IMR-90 (cell line): ENCODE data around the gene COL25A1. TPM values are rescaled to one million over a fixed set of nuclear protein-coding genes. Genes with fewer than 3 reads are reported as not detected.

Experiments used
- ATAC-seq: fragments of 200-7000 bp; cut with Tn5 transposase; 2 replicates; pipeline ENCODE4 v1.9.1; 2020; ENCODE audit warnings: low read depth, mild to moderate bottlenecking, moderate library complexity
- BruUV-seq: library from RNA; stranded (reverse); fragments of 400-500 nt; replicated peaks from 2 replicates; lab custom pipeline; 2021; lab: Mats Ljungman, UMichigan
- CTCF ChIA-PET: fragments of 300-600 bp; formaldehyde crosslinking; extraction: SDS; loops from one replicate; lab custom pipeline; 2021; ENCODE audit warnings: antibody characterized with exemption; lab: Yijun Ruan, JAX
- POLR2A ChIA-PET: fragments of 300-600 bp; sonication (Branson Sonifier 250); formaldehyde crosslinking; loops from one replicate; lab custom pipeline; 2022; ENCODE audit warnings: antibody characterized with exemption; ENCODE audit not compliant: unreplicated experiment; lab: Charles Lee
- DNase-seq: peaks from one replicate; pipeline ENCODE4 v3.0.0; 2013
- H2AFZ ChIP-seq: replicated peaks from 2 replicates; pipeline ENCODE3; 2013; ENCODE audit warnings: low read length, mild to moderate bottlenecking; ENCODE audit not compliant: poor library complexity
- H2AK5ac ChIP-seq: 2 replicates; pipeline ENCODE4 v1.6.1; 2013; ENCODE audit warnings: low read depth, low read length, inconsistent platforms
- H2AK9ac ChIP-seq: replicated peaks from 2 replicates; pipeline ENCODE3; 2013; ENCODE audit warnings: mild to moderate bottlenecking, low read depth, low read length, moderate library complexity; ENCODE audit not compliant: poor library complexity
- H2BK120ac ChIP-seq: 2 replicates; pipeline ENCODE4 v1.6.1; 2013; ENCODE audit warnings: low read depth, low read length, inconsistent platforms
- H2BK15ac ChIP-seq: 3 replicates; pipeline ENCODE4 v1.6.1; 2013; ENCODE audit warnings: low read depth, low read length, inconsistent platforms
- H2BK20ac ChIP-seq: 2 replicates; pipeline ENCODE4 v1.6.1; 2013; ENCODE audit warnings: low read depth, mild to moderate bottlenecking, inconsistent platforms, low read length, moderate library complexity
- H2BK5ac ChIP-seq: 2 replicates; pipeline ENCODE4 v1.6.1; 2013; ENCODE audit warnings: mild to moderate bottlenecking, low read depth, low read length, inconsistent platforms; ENCODE audit not compliant: poor library complexity, severe bottlenecking
- H3K14ac ChIP-seq: replicated peaks from 2 replicates; pipeline ENCODE4 v1.6.1; 2013; ENCODE audit warnings: low read depth, low read length, inconsistent platforms
- H3K18ac ChIP-seq: 2 replicates; pipeline ENCODE4 v1.6.1; 2013; ENCODE audit warnings: low read depth, low read length, control low read depth
- H3K23ac ChIP-seq: 2 replicates; pipeline ENCODE4 v1.6.1; 2013; ENCODE audit warnings: low read depth, low read length, inconsistent platforms
- H3K27ac ChIP-seq: 2 replicates; pipeline ENCODE4 v1.5.1; 2013; ENCODE audit warnings: mild to moderate bottlenecking, control low read depth, low read length; ENCODE audit not compliant: insufficient read depth
- H3K27me3 ChIP-seq: 2 replicates; pipeline ENCODE4 v1.6.1; 2013; ENCODE audit warnings: low read length; ENCODE audit not compliant: control insufficient read depth, insufficient read depth
- H3K36me3 ChIP-seq: 2 replicates; pipeline ENCODE4 v1.6.1; 2013; ENCODE audit warnings: low read length, mixed read lengths; ENCODE audit not compliant: control insufficient read depth, insufficient read depth
- H3K4ac ChIP-seq: 2 replicates; pipeline ENCODE4 v1.6.1; 2013; ENCODE audit warnings: low read depth, low read length, inconsistent platforms
- H3K4me1 ChIP-seq: 2 replicates; pipeline ENCODE4 v1.6.1; 2013; ENCODE audit warnings: low read length, mixed read lengths; ENCODE audit not compliant: control insufficient read depth, insufficient read depth
- H3K4me2 ChIP-seq: 2 replicates; pipeline ENCODE4 v1.6.1; 2013; ENCODE audit warnings: low read depth, mild to moderate bottlenecking, control low read depth, low read length, moderate library complexity
- H3K4me3 ChIP-seq: 2 replicates; pipeline ENCODE4 v1.5.1; 2013; ENCODE audit warnings: low read depth, mild to moderate bottlenecking, control low read depth, low read length, moderate library complexity; ENCODE audit not compliant: insufficient read depth
- H3K56ac ChIP-seq: 2 replicates; pipeline ENCODE4 v1.6.1; 2013; ENCODE audit warnings: low read length, inconsistent platforms; ENCODE audit not compliant: insufficient read depth; ENCODE audit errors: extremely low read depth
- H3K79me1 ChIP-seq, 2 experiments: 2 replicates each; pipeline ENCODE4 v1.6.1; 2013; ENCODE audit warnings: low read length in 2 of 2, inconsistent platforms in 1 of 2, low read depth in 1 of 2
- H3K9ac ChIP-seq: 2 replicates; pipeline ENCODE4 v1.6.1; 2013; ENCODE audit warnings: low read depth, low read length, control low read depth
- H3K9me1 ChIP-seq: 2 replicates; pipeline ENCODE4 v1.6.1; 2013; ENCODE audit warnings: low read length, inconsistent platforms; ENCODE audit not compliant: insufficient read depth
- H3K9me3 ChIP-seq: 2 replicates; pipeline ENCODE4 v1.6.1; 2013; ENCODE audit warnings: low read length; ENCODE audit not compliant: control insufficient read depth, insufficient read depth
- H4K20me1 ChIP-seq: 2 replicates; pipeline ENCODE4 v1.6.1; 2013; ENCODE audit warnings: low read length, inconsistent platforms; ENCODE audit not compliant: insufficient read depth
- H4K5ac ChIP-seq: 2 replicates; pipeline ENCODE4 v1.6.1; 2013; ENCODE audit warnings: mild to moderate bottlenecking, low read depth, low read length, control low read depth
- H4K8ac ChIP-seq, 2 experiments: 2 replicates each; pipeline ENCODE4 v1.6.1; 2013; ENCODE audit warnings: low read depth in 2 of 2, low read length in 2 of 2, control low read depth in 1 of 2, inconsistent platforms in 1 of 2
- H4K91ac ChIP-seq: 2 replicates; pipeline ENCODE4 v1.6.1; 2013; ENCODE audit warnings: low read depth, low read length, inconsistent platforms; ENCODE audit not compliant: insufficient read depth
- BHLHE40 ChIP-seq: fragments of 150-350 bp; IDR thresholded peaks from 2 replicates; pipeline ENCODE4 v1.6.1; 2016; ENCODE audit warnings: mild to moderate bottlenecking, low read depth, low read length
- CEBPB ChIP-seq: IDR thresholded peaks from 2 replicates; pipeline ENCODE4 v1.6.1; 2012; ENCODE audit warnings: low read depth, low read length, improper control_type of control experiment
- FOS ChIP-seq: fragments of 150-350 bp; IDR thresholded peaks from 2 replicates; pipeline ENCODE4 v1.6.1; 2016; ENCODE audit warnings: low read depth, low read length
- NFE2L2 ChIP-seq: fragments of 150-350 bp; IDR thresholded peaks from 2 replicates; pipeline ENCODE4 v1.6.1; 2016; ENCODE audit warnings: low read depth, mild to moderate bottlenecking, low read length
- RCOR1 ChIP-seq: IDR thresholded peaks from 2 replicates; pipeline ENCODE4 v1.6.1; 2012; ENCODE audit warnings: mild to moderate bottlenecking, low read length, improper control_type of control experiment; ENCODE audit not compliant: insufficient replicate concordance
- RFX5 ChIP-seq: IDR thresholded peaks from 2 replicates; pipeline ENCODE4 v1.8.0; 2012; ENCODE audit warnings: low read depth, mild to moderate bottlenecking, low read length, moderate library complexity
- SMC3 ChIP-seq: fragments of 150-350 bp; IDR thresholded peaks from 2 replicates; pipeline ENCODE4 v1.6.1; 2016; ENCODE audit warnings: low read depth, mild to moderate bottlenecking, antibody characterized with exemption, low read length, moderate library complexity
- WGBS, 2 experiments: methylation state at CpG; one replicate each; pipeline versions ENCODE4 v1.1.5 to v1.1.7; 2013; ENCODE audit warnings: missing lambda C conversion rate in 2 of 2; ENCODE audit not compliant: insufficient read length in 1 of 2; ENCODE audit errors: extremely low coverage in 2 of 2; 5-methylcytosine and 5-hydroxymethylcytosine counted together
- dilution Hi-C: fragments of 300-500 bp; cut with HindIII; formaldehyde crosslinking; loops from one replicate; pipeline ENCODE4 v1.14.3; 2018; ENCODE audit warnings: low sequenced_read_pairs; ENCODE audit not compliant: unreplicated experiment
- in situ Hi-C: fragments of 300-500 bp; cut with MboI; formaldehyde crosslinking; loops from 3 replicates; pipeline ENCODE4 v1.14.3; 2019; ENCODE audit warnings: low sequenced_read_pairs, inconsistent platforms, mixed read lengths
- intact Hi-C: fragments of 100-400 bp; cut with micrococcal nuclease; formaldehyde crosslinking; loops from 2 replicates; pipeline ENCODE4 v1.10.0; 2022
- polyA plus RNA-seq, 3 experiments: library from polyadenylated mRNA; depleted of rRNA; stranded (reverse); fragments of >200 nt; gene quantifications; 2 replicates each; pipeline ENCODE4 v1.2.3, GENCODE V29; 2012; ENCODE audit warnings: low replicate concordance in 1 of 3
- total RNA-seq: library from RNA; depleted of rRNA; stranded (reverse); fragments of >200 nt; gene quantifications from 2 replicates; pipeline ENCODE4 v1.2.3, GENCODE V29; 2012
- TF ChIP-seq, protein P1 (sequence below): fragments of 150-350 bp; IDR thresholded peaks from 2 replicates; pipeline ENCODE4 v1.6.1; 2017; ENCODE audit warnings: mild to moderate bottlenecking, antibody characterized with exemption, low read length, low read depth

The COL25A1 gene
- total and polyA plus RNA-seq, 2 of the 4 experiments (the other 2 are of a cell fraction) = under 0.01 to 0.05 TPM

GRCh38 chr4:109044431-109044830 is 258.0 kb downstream of the COL25A1 start:
- H2BK120ac ChIP-seq = no peak overlapping the region
- ChIA-PET POLR2A (no interaction called here), CTCF (no interaction called here)
- no peak overlapping the region for H3K23ac ChIP-seq
- no peaks in the 10 kb centered on the region for H3K79me1 ChIP-seq
- no peak overlapping the region for H3K4me3 ChIP-seq
- no peaks in the 10 kb centered on the region for H4K20me1 ChIP-seq
- H4K5ac ChIP-seq = no peak overlapping the region
- no peak overlapping the region for H3K4me2 ChIP-seq
- no peak overlapping the region for H3K14ac ChIP-seq
- H4K91ac ChIP-seq = no peak overlapping the region
- DNase-seq (no peak), ATAC-seq (no peak)
- in situ Hi-C loops = no loop called here
- intact Hi-C loops = loop anchor here (10.0 kb wide), 1 partner anchor 200 kb away; no protein-coding TSS in a partner anchor
- H2AFZ ChIP-seq = no peak overlapping the region
- no peaks in the 10 kb centered on the region for H3K36me3 ChIP-seq
- H3K27me3 ChIP-seq = no peaks in the 10 kb centered on the region
- no peak overlapping the region for H2BK15ac ChIP-seq
- no TSS peak for BruUV-seq
- no peak overlapping the region for H2AK9ac ChIP-seq
- H4K8ac ChIP-seq = no peak overlapping the region
- H3K56ac ChIP-seq = no peak overlapping the region
- no peak overlapping the region for H2AK5ac ChIP-seq
- H3K9ac ChIP-seq = no peak overlapping the region
- H3K4me1 ChIP-seq = peaks cover 1% of the 10 kb centered on the region; the same call in 1 of the 2 replicates
- no peak overlapping the region for H3K27ac ChIP-seq
- no peaks in the 10 kb centered on the region for H3K9me3 ChIP-seq
- no peak overlapping the region for H3K4ac ChIP-seq
- H3K9me1 ChIP-seq = no peaks in the 10 kb centered on the region; the same call in 1 of the 2 replicates
- WGBS, 2 experiments = no CpG with 5 or more reads among the region's 3 CpGs
- dilution Hi-C loops = no loop called here
- no peak overlapping the region for H3K18ac ChIP-seq
- no peak overlapping the region for H2BK5ac ChIP-seq
- no peak for TF ChIP-seq SMC3
- TF ChIP-seq RCOR1 = no peak
- no peak for TF ChIP-seq NFE2L2
- no peak for TF ChIP-seq RFX5
- TF ChIP-seq CEBPB = no peak
- no peak for TF ChIP-seq FOS
- no peak for TF ChIP-seq BHLHE40
- TF ChIP-seq, protein P1, sequence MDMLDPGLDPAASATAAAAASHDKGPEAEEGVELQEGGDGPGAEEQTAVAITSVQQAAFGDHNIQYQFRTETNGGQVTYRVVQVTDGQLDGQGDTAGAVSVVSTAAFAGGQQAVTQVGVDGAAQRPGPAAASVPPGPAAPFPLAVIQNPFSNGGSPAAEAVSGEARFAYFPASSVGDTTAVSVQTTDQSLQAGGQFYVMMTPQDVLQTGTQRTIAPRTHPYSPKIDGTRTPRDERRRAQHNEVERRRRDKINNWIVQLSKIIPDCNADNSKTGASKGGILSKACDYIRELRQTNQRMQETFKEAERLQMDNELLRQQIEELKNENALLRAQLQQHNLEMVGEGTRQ = no peak
- H2BK20ac ChIP-seq = no peak overlapping the region
